Esophagus mucosa (tissue), 1 donor: Measurements from ENCODE around the gene LCN9. TPM values are rescaled to one million over a fixed set of nuclear protein-coding genes. Genes with fewer than 3 reads are reported as not detected.
A peak's percentile ranks its signal among the peaks of the same experiment; 100 is the strongest.

Experiments used
- ATAC-seq: fragments of 200-7000 bp; cut with Tn5 transposase; one replicate; pipeline ENCODE4 v1.9.1; 2020
- total RNA-seq: library from RNA; stranded (reverse); gene quantifications from one replicate; pipeline ENCODE4 v1.2.4, GENCODE V29; 2023
- donor health status: DM: yes; HTN: yes; CAD: no.

Gene LCN9
- total RNA-seq, 1 donor from 2014 or later: not detected

DNA sequence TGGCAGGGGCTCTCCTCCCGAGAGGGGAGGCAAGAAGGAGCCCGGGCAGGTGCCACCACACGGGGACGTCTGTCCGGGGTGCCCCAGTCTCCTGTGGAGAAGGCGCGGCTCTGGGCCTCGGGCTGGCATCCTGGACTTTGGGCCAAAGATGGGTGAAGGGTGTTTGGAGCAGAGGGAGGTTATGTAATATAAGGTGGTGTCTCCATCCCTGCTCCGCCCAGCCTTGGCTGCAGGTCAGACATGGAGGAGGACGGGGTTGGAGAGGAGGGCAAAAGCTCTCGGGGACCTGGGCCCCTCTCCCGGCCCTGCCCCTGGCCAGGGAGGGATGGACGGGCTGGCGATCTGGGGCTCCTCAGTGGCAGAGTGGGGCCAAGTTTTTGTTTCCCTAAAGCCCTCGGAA is 37.4 kb downstream of the LCN9 start:
- no peak for ATAC-seq

DNA sequence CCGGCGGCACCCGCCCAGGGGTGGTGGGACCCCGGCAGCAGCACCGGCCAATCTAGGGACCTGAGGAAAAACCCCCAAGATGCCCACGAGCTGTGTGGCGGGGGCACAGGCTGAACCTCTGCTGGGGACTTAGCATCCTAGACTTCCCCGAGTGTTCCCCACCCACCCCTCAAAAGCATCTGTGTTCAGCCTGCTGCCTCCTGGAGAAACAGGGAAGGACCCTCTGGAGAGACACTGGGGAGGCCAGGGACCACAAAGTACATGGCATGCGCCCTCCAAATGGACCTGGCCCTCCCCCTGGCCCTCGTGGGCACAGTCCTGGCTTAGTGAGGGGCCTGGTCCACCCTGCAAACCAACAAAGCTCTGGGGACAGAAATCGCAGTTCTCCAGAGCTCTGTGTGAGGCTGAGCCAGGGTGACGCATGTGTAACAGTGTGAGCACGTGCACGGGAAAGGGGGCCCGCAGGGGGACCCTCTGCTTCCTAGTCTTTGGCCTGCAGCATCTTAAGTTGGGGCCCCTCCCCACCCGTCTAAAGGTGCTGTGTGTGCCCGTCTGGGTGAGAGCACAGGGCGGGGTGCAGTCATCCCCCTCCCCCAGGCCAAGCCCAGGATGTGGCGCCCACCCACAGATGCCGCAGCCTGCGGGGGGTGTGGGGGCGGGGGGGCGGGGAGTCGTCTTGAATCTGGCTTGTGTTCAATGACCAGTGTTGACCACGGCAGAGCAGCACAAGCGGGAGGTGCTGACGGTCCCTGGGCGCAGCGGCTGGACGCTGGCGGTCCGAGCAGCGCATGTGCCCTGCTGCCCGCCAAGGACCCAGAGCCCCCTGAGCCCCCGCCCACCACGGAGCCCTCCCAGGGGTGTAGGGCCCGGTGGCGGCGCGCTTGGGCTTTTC is 38.2 kb downstream of the LCN9 start:
- no peak for ATAC-seq

DNA sequence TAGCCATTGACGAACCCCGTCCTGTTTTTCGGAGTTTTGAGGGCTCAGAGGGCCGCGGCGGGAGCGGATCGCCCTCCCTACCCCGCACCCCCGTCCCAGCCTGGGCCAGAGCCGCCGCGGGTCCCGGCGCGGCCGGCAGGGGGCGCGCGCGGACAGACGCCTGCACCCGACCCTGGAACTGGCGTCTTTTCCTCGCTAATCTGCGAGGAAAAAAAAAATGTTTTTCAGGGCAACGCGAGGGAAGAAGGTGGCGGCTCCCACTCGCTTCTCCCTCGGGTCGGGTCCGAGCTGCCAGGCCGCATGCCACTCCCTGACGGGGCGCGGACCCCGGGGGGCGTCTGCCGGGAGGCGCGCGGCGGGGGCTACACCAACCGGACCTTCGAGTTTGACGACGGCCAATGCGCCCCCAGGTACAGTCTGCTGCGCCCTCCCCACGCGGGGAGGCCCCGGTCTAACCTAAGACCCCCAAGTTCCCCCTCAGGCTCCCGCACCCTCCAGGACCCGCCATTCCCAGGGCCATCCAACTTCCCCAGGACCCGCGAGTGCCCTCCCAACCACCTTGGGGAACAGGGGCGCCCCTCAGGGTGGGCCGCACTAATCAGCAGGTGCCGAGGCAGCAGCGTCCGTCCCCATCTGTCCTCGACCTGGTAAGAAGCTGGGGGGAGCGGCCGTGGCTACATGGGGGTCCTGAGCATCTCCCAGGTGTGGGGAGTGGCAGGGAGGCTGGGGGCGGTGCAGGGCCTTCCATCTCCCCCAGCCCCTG is 39.0 kb downstream of the LCN9 start, which contains the start of gene KCNT1:
Gene KCNT1, plus strand, starts transcription at position 227 of the 763 bp plus-strand sequence. Its CDS starts 74 bp downstream, at position 301.
- peak; percentile 40 for ATAC-seq

DNA sequence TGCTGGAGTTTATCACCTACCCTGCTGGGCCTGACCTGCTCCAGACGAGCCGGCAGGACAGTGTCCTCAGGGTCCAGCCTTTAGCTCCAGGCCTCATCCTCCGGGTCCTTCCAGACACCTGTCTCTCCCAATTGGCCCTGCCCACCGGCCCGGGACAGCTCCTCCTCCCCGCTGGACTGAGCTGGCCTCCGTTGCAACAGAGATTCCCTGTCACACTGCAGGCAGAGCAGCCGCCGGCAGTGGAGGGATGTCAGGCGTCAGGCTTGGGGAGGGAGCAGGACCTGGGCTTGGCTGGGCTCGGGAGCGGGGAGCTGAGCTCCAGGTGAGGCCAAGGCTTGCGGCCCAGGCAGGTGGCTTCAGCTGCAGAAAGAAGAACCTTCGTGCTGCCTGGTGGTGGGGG is 40.6 kb downstream of the LCN9 start:
- ATAC-seq: no peak

DNA sequence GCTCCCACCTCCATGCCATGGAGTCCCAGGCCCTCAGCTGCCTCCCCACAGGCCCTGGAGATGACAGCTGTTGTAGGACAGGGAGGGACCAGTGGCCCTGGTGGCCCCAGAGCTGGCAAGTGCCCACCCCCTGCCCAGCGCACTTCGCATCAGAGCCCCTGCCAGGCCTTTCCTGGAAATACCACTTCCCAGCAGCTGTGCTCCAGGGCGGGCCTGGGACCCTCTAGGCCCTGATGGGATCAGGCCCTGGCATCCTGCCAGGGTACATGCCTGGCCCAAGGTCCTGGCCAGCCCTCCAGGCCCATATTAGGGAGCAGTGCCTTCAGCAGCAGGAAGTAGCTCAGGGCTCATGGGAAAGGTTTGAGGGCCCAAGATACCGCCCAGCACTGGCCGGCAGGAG is 41.4 kb downstream of the LCN9 start:
- no peak for ATAC-seq

DNA sequence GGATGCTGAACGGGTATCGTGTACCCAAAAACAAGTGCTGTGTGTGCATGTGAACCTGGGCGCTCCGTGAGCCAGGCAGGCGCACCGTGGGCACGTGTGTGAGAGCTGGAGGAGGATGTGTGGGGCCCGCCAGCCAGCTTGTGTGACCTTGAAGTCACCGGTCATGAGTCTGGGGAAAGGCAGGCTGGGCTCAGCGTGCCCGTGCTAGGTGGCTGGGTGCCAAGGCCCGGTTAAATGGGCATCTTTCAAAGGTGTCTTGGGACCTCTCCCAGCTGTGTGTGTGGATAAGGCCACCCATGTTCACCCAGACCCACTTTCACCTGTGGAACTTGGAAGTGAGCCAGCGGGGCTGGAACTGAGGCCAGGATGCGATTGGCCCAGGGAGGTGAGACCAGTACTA is 42.3 kb downstream of the LCN9 start:
- ATAC-seq: no peak

DNA sequence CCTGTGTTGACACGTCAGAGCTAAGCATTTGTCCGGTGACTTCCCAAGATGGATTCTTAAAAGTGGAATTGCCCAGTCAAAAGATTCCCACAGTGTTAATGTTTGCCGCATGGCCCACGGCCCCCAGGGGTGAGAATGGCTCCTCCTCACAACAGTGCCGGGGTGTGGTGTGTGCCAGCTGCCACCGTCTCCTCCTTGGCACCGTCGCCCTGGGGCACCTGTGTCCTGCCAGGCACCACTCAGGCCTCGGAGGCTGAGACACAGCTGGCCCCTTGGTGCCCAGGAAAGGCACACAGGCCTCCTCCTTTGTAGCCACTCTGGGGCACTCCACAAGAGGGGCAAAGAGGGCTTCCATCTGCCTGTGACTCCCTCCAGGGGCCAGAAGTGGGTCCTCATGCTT is 43.2 kb downstream of the LCN9 start:
- no peak for ATAC-seq

DNA sequence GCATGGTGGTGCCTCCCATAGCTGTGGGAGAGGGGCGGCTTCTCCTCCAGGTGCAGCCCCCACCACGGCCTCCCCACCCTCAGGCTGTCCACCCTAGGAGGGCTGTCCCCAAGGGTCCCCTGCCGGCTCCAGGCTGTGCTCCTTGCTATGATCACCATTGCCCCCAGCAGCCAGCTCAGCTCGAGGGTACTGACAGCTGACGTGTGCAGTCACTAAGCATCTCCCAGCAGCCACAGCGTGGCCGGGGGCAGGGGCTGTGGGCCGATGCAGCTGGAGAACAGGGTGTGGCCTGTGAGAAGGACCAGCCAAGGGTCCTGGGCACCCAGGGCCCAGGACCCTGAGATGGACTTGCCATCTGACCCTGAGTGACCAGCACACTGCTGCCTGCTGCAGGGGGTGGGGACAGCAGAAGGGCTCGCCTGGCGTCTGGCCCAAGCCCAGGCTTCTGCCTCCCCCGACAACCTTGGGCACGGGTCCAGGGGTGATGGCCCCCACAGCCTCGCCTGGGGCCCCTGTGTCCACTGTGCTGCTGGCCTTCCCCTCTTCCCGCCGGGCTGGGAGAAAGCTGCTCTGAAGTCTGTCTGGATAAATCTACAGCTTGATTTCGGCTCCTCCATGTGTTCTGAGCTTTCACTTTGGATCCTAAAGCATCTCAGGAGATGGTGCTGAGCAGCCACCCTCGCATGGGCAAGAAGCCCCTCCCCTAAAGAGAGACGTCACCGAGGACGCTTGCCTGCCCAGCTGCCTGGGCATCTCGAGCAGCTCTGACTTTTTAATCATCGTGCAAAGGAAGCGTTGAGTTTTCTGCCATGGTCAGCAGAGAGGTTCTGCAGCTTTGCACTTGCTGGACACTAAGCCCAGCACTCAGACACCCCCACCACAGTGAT is 44.4 kb downstream of the LCN9 start:
- ATAC-seq: no peak

DNA sequence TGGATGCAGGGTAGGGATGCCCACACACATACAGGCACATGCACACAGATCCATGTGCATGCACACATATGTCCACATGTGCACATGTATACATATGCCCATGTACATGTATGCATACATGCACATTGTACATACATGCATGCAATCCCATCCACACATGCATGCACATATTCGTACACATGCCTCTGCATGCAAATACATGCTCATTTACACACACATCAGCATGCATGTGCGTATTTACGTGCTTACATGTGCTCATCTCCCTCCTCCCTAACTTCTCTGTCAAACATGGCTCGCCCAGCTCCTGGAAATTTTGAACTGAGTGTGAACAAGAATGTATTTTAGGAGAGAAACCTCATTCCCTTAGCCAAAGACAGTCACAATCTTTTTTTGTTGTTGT is 45.1 kb downstream of the LCN9 start:
- ATAC-seq: no peak

DNA sequence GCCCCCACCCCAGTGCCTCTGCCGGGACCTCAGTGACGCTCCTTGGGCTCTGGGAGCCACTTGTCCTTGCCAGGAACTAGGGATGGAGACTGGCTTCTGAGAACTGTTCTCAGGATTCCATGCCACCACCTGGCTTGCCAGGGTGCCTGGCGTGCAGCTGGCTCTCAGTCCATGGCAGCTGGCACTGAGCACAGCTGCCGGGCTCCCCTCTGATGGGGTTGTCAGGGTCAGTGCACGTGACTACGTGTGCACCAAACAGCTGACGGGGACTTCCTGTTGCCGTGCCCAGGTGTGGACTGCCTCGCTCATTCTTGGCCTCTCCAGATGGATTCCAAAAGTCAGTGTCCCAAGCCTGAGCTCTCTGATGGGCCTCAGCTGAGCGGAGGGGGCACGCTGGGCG is 48.3 kb downstream of the LCN9 start:
- ATAC-seq: no peak

DNA sequence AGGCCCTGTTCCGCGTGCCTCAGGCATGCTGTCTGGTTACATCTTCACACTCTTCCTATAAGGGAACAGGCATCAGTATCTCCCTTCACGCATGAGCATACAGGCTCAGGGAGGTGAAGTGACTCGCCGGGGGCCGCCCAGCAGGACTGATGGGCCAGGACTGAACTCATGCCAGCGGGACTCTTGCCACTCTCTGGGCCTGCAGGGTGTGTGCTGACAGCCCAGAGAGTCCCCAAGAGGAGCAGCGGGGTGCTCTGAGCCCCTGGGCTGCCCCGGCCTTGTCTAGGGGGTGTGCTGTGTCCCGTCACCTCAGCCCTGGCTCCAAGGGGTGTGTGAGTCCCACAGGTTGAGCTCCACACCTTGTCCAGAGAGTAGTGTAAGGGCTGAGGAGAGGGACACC is 48.8 kb downstream of the LCN9 start:
- ATAC-seq: no peak

DNA sequence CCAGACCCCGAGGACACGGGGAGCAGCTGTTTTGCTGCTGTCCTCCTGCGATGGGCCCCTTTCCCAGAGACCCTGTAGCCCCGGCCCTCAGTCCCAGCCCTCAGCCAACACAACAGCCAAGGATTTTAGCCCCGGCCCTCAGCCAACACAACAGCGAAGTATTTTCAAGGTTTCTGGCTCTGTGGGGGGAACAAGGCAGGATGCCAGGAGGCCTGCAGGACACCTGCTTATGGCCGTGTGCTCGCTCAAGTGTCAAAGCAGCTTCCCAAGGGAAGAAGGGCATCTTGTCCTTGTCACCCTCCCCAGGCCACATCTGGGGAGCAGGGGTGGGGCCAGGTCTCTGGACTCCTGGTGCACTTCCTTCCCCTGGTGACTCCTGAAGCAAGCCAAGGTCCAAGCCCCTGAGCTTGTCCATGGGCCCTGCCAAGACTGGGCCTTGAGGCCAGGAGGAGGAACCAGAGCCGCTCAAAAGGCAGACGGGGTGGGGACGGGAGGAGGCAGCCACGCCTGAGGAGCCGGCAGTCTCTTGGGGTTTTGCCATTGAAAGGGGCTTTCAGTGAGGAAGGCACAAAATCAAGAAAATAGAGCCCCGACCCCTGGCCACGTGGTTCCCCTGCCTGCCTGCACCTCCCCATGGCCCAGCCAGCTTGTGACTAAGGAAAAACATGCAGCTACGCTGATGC is 49.6 kb downstream of the LCN9 start:
- no peak for ATAC-seq

DNA sequence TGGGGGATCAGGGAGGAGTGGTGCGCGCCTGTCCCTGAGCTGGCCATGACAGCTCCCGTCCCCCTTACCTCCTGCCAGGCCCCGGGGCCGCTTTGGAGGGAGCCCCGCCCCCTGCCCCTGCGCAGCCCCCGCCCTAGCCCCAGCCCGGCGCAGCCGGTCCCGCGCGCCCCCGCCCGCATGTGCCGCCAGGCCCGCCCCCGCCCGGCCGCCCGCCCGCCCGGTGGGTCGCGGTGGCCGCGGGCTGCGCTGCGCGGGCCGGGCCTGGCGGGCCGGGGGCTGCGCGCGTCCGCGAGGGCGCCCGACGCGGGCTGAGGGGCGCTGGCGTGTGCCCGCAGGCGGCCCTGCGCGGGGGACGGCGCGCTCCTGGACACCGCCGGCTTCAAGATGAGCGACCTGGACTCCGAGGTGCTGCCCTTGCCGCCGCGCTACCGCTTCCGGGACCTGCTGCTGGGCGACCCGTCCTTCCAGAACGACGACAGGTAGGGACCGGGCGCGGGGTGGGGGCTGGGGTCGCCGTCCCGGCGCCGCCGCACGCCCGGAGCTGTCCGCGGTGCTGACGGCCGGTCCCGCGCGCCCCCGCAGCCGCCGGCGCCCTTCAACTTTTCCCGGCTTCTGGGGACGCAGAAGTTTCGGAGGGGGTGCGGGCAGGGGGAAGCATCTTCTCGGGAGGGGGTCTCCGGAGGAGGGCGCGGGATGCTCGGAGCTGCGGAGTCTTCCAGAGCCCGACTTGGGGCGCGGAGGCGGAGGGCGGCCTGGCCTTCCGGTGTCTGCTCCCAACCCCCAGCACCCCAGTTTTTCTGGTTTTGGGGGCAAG is 51.3 kb downstream of the LCN9 start:
- ATAC-seq: no peak

DNA sequence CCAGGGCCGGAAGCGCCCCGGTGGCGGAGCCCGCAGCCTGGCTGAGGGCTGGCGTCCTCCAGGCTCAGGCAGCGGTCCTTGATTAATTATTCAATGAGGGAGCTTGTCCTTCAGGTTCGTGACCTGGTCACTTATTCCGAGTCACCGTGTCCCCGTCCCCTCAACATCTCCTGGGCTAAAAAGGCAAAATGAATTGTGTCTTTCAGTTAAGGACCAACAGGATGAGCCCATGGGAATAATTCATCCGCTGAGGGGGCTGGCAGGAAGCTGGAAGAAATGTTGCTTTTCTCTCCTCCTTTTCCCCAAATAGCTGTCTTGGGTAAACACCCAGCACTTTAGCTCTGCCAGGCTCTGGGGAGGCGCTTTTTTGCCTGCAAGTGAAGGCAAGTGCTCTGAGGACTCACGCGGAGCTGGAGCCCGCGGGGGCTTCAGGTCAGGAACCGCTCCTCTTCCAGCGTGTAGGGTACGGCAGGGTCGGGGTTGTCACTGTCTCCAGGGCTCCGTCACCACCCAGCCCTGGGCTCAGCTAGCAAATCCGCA is 52.0 kb downstream of the LCN9 start:
- ATAC-seq: no peak

DNA sequence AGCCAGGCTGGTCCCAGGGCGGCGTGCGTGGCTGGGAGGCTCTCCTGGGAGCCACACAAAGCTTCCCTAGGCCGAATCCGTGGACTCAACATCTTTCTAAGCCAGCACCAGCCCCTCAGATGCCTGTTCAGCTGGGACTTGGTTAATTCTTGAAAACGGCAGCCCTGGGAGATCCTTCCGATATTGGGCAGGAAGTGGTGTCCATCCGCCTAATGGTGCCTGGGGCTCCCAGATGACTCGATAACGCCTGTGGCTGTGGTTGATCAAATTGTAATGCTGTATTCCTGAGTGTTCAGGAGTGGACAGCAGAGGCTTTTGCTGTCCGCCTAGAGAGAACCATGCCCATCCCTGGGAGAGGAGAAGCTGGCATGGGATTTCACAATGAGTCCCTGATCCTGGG is 52.9 kb downstream of the LCN9 start:
- no peak for ATAC-seq

Other genes starting within 250 kb of the LCN9 start
- 5.2 TPM for gene PPP1R26, start 183.5 kb upstream of the LCN9 start, total RNA-seq
- gene MRPS2, start 162.6 kb upstream of the LCN9 start, total RNA-seq: 25.5 TPM
- gene LCN1, start 141.9 kb upstream of the LCN9 start, total RNA-seq: not detected
- not detected for gene OBP2A, start 117.2 kb upstream of the LCN9 start, total RNA-seq
- gene PAEP, start 101.6 kb upstream of the LCN9 start, total RNA-seq: not detected
- not detected for gene GLT6D1, start 23.8 kb upstream of the LCN9 start, total RNA-seq
- not detected for gene SOHLH1, start 36.2 kb downstream of the LCN9 start, total RNA-seq
- gene KCNT1, start 38.9 kb downstream of the LCN9 start, total RNA-seq: not detected
- gene CAMSAP1, start 244.2 kb downstream of the LCN9 start, total RNA-seq: 52.7 TPM